Caco-2 (cell line): ENCODE measurements around the gene ZNF768. TPM values are rescaled to one million over a fixed set of nuclear protein-coding genes. Genes with fewer than 3 reads are reported as not detected.

ENCODE experiments used
- BruUV-seq: library from RNA; stranded (reverse); fragments of 400-500 nt; replicated peaks from 2 replicates; lab custom pipeline; 2021; lab: Mats Ljungman, UMichigan
- CTCF ChIA-PET: fragments of 300-600 bp; sonication (Branson Sonifier 250); formaldehyde crosslinking; loops from one replicate; lab custom pipeline; 2022; ENCODE audit warnings: antibody characterized with exemption; lab: Charles Lee
- POLR2A ChIA-PET: fragments of 300-600 bp; sonication (Branson Sonifier 250); formaldehyde crosslinking; loops from one replicate; lab custom pipeline; 2022; ENCODE audit warnings: antibody characterized with exemption; lab: Charles Lee
- DNase-seq, 2 experiments: peaks; one replicate each; pipeline versions ENCODE4 v3.0.0 to v3.0.0-alpha.2; 2020 to 2022
- H3K27me3 ChIP-seq: replicated peaks from 2 replicates; pipeline ENCODE4 v1.6.0; 2011; ENCODE audit warnings: low read length; ENCODE audit not compliant: control insufficient read depth, insufficient read depth
- H3K36me3 ChIP-seq: 2 replicates; pipeline ENCODE4 v1.5.1; 2011; ENCODE audit warnings: low read length; ENCODE audit not compliant: control insufficient read depth, insufficient read depth
- H3K4me1 ChIP-seq: fragments of 250-450 bp; sonication (Bioruptor Pico); 2 replicates; pipeline ENCODE4 v1.5.1; 2020; ENCODE audit warnings: mild to moderate bottlenecking
- H3K4me3 ChIP-seq: 2 replicates; pipeline ENCODE4 v1.5.1; 2011; ENCODE audit warnings: low read depth, mild to moderate bottlenecking, control low read depth, low read length
- H3K9me3 ChIP-seq: fragments of 250-450 bp; sonication (Bioruptor Pico); 2 replicates; pipeline ENCODE4 v1.5.1; 2020; ENCODE audit warnings: mild to moderate bottlenecking, moderate library complexity
- H3K27ac Mint-ChIP-seq: one replicate; pipeline ENCODE4 v1.8.0; 2022; ENCODE audit warnings: mixed read lengths; ENCODE audit not compliant: unreplicated experiment
- H3K27me3 Mint-ChIP-seq: one replicate; pipeline ENCODE4 v1.8.0; 2022; ENCODE audit warnings: mixed read lengths; ENCODE audit not compliant: insufficient read depth, unreplicated experiment
- H3K36me3 Mint-ChIP-seq: one replicate; pipeline ENCODE4 v1.8.0; 2022; ENCODE audit warnings: mild to moderate bottlenecking, mixed read lengths; ENCODE audit not compliant: insufficient read depth, unreplicated experiment
- H3K4me1 Mint-ChIP-seq: one replicate; pipeline ENCODE4 v1.8.0; 2022; ENCODE audit warnings: low read depth, mixed read lengths; ENCODE audit not compliant: unreplicated experiment
- H3K4me3 Mint-ChIP-seq: one replicate; pipeline ENCODE4 v1.8.0; 2022; ENCODE audit warnings: mild to moderate bottlenecking, moderate library complexity, mixed read lengths; ENCODE audit not compliant: unreplicated experiment
- H3K9me3 Mint-ChIP-seq: one replicate; pipeline ENCODE4 v1.8.0; 2022; ENCODE audit warnings: mixed read lengths; ENCODE audit not compliant: unreplicated experiment
- intact Hi-C: fragments of 100-400 bp; cut with micrococcal nuclease; formaldehyde crosslinking; loops from one replicate; pipeline ENCODE4 v1.10.0; 2022; ENCODE audit not compliant: unreplicated experiment
- total RNA-seq: library from RNA; stranded (reverse); gene quantifications from 2 replicates; pipeline ENCODE4 v1.2.3, GENCODE V29; 2022
- TF ChIP-seq, protein P1 (sequence below), 2 experiments: fragments of 200-600 bp in 1 of 2; IDR thresholded peaks; 1 replicate in 1 of 2; 2 replicates in 1 of 2; pipeline versions ENCODE4 v1.5.1 to v1.8.0; 2011 to 2022; ENCODE audit warnings: antibody characterized with exemption in 1 of 2, control low read depth in 1 of 2, inconsistent platforms in 1 of 2, low read depth in 1 of 2, low read length in 1 of 2, mild to moderate bottlenecking in 1 of 2, moderate library complexity in 1 of 2; ENCODE audit not compliant: insufficient read depth in 1 of 2, severe bottlenecking in 1 of 2, unreplicated experiment in 1 of 2

ZNF768 gene
- total RNA-seq, 1 experiment from 2014 or later = 30.3 TPM

GRCh38 chr16:30530163-30531037 lies 4.0 kb upstream of the ZNF768 start:
- Histone ChIP-seq H3K4me1 (peaks cover 15% of the 10 kb centered on the region), H3K36me3 (no peaks in the 10 kb centered on the region; the same call in 1 of the 2 replicates), H3K4me3 (no peak overlapping the region), H3K9me3 (no peaks in the 10 kb centered on the region), H3K27me3 (no peaks in the 10 kb centered on the region)
- Mint-ChIP-seq H3K4me1 (peaks cover 6% of the 10 kb centered on the region), H3K36me3 (peaks cover 29% of the 10 kb centered on the region), H3K4me3 (no peak overlapping the region), H3K9me3 (no peaks in the 10 kb centered on the region), H3K27ac (no peak overlapping the region), H3K27me3 (no peaks in the 10 kb centered on the region)
- POLR2A ChIA-PET = interaction anchor here (0.6 kb wide), 1 partner anchor 85 kb away, joined by 6 read pairs; no protein-coding TSS in a partner anchor
- CTCF ChIA-PET = no interaction called here
- intact Hi-C loops = no loop called here
- TF ChIP-seq, protein P1, sequence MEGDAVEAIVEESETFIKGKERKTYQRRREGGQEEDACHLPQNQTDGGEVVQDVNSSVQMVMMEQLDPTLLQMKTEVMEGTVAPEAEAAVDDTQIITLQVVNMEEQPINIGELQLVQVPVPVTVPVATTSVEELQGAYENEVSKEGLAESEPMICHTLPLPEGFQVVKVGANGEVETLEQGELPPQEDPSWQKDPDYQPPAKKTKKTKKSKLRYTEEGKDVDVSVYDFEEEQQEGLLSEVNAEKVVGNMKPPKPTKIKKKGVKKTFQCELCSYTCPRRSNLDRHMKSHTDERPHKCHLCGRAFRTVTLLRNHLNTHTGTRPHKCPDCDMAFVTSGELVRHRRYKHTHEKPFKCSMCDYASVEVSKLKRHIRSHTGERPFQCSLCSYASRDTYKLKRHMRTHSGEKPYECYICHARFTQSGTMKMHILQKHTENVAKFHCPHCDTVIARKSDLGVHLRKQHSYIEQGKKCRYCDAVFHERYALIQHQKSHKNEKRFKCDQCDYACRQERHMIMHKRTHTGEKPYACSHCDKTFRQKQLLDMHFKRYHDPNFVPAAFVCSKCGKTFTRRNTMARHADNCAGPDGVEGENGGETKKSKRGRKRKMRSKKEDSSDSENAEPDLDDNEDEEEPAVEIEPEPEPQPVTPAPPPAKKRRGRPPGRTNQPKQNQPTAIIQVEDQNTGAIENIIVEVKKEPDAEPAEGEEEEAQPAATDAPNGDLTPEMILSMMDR (IDR thresholded peaks at IDR 0.05; ENCODE audit: insufficient read depth in 1 of 2, low read depth in 1 of 2, low read length in 1 of 2, severe bottlenecking in 1 of 2, unreplicated experiment in 1 of 2) = no peak
- DNase-seq = no peak
- no TSS peak for BruUV-seq

GRCh38 chr16:30528799-30529457 lies 2.6 kb upstream of the ZNF768 start:
- CTCF ChIA-PET = interaction anchor here (1.0 kb wide), 1 partner anchor 99 kb away, joined by 5 read pairs; the partner anchor contains the start of gene DCTPP1
- DNase-seq = no peak
- BruUV-seq = no TSS peak
- H3K9me3 ChIP-seq = no peaks in the 10 kb centered on the region
- H3K9me3 Mint-ChIP-seq = no peaks in the 10 kb centered on the region
- H3K36me3 ChIP-seq = no peaks in the 10 kb centered on the region; the same call in none of the 2 replicates
- peaks cover 6% of the 10 kb centered on the region for H3K4me1 Mint-ChIP-seq
- peak overlapping the region; percentile 35 for H3K4me3 Mint-ChIP-seq
- no peaks in the 10 kb centered on the region for H3K27me3 Mint-ChIP-seq
- TF ChIP-seq, protein P1 (IDR thresholded peaks at IDR 0.05; ENCODE audit: insufficient read depth in 1 of 2, low read depth in 1 of 2, low read length in 1 of 2, severe bottlenecking in 1 of 2, unreplicated experiment in 1 of 2) = no peak
- peaks cover 33% of the 10 kb centered on the region for H3K36me3 Mint-ChIP-seq
- intact Hi-C loops = loop anchor here (5.0 to 10.0 kb wide), 2 partner anchors 126 to 168 kb away; partner anchors contain the start of genes FBRS, PRR14 and SRCAP
- peaks cover 15% of the 10 kb centered on the region for H3K4me1 ChIP-seq
- peak overlapping the region; percentile 75 for H3K27ac Mint-ChIP-seq
- POLR2A ChIA-PET = interaction anchor here (0.6 kb wide), 1 partner anchor 84 kb away, joined by 5 read pairs; no protein-coding TSS in a partner anchor
- H3K27me3 ChIP-seq = no peaks in the 10 kb centered on the region
- no peak overlapping the region for H3K4me3 ChIP-seq
